Measurements from ENCODE around the gene SSR3. TPM values are rescaled to one million over a fixed set of nuclear protein-coding genes. Genes with fewer than 3 reads are reported as not detected.

SSR3 gene
- total RNA-seq, 1 experiment from 2014 or later = 177 TPM

DNA sequence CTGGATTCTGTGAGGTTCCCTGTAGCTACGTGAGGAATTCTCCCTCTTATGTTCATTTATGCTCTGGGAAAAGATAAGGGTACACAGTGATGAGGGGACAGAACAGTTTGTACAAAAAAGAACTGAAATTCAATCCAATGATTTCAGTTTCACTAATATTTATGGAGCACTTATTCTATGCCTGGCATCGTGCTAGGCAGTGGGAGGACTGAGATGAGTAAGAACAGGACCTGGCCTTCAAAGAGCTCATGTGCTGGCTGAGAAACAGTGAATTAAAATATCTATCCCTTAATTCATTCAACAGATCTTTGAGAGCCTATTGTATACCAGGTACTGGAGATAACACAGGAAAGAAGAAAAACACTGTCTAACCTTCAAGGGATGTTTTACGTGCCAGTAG, 22.2 kb downstream of the SSR3 start:
- H3K4me3 ChIP-seq (replicated peaks in 1 of 2; ENCODE audit: low read depth in 1 of 2, low read length in 2 of 2) = no peak overlapping the region
- H3K9me2 ChIP-seq (ENCODE audit: insufficient read depth) = no peaks in the 10 kb centered on the region
- DNase-seq (ENCODE audit: low read depth, low spot score) (no peak), ATAC-seq (no peak)
- no TSS peak for BruUV-seq (replicated peaks)
- H3K4me2 ChIP-seq (ENCODE audit: low read length) = no peak overlapping the region
- no peak overlapping the region for H2AFZ ChIP-seq (ENCODE audit: low read depth, low read length, poor library complexity, severe bottlenecking)
- H3K27me3 ChIP-seq (ENCODE audit: insufficient read depth, low read length) = no peaks in the 10 kb centered on the region
- peaks cover 4 to 15% of the 10 kb centered on the region in 2 experiments; a peak in 2 of 4 replicates for H3K4me1 ChIP-seq (ENCODE audit: control insufficient read depth in 1 of 2, insufficient read depth in 2 of 2, low read length in 2 of 2)
- ChIA-PET CTCF (no interaction called here), POLR2A (no interaction called here), RAD21 (ENCODE audit: low non-redundant PET in 1 of 2, low total read pairs in 2 of 2, uncharacterized antibody in 2 of 2, unreplicated experiment in 2 of 2) (no interaction called here)
- no peaks in the 10 kb centered on the region for H3K36me3 ChIP-seq (ENCODE audit: control insufficient read depth in 1 of 2, insufficient read depth in 2 of 2, low read length in 2 of 2)
- intact Hi-C loops (cut with micrococcal nuclease) = no loop called here
- no peaks in the 10 kb centered on the region for H3K9me3 ChIP-seq (ENCODE audit: control insufficient read depth in 1 of 2, insufficient read depth in 1 of 2, low read depth in 1 of 2, low read length in 2 of 2)
- no peak overlapping the region for H3K9ac ChIP-seq (ENCODE audit: low read length)
- H3K79me2 ChIP-seq (ENCODE audit: insufficient read depth, low read length) = no peaks in the 10 kb centered on the region
- no peak overlapping the region for H3K27ac ChIP-seq (ENCODE audit: low read depth, low read length)
- no peaks in the 10 kb centered on the region for H4K20me1 ChIP-seq (ENCODE audit: insufficient read depth)
- no peak for TF ChIP-seq EZH2 (IDR thresholded peaks at IDR 0.05)

DNA sequence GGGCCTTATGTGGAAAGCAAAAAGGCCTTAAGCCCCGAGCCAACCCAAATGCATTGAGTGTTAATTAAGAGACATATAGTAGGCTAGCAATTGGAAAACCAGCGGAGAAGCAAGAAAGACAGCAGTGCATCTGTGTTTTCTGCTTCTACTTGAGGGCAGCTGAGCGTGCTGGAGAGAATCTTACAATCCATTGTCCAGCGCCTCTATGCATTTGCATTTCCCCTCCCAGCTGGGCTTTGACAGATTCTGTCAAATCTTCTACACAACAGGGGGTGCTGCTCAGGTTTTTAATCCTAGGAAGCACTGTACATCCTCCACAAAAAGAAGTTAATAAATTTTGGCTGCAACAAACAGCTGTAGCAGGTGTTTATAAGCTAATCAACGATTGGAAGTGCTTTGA, 23.9 kb downstream of the SSR3 start:
- ChIA-PET RAD21 (ENCODE audit: low non-redundant PET in 1 of 2, low total read pairs in 2 of 2, uncharacterized antibody in 2 of 2, unreplicated experiment in 2 of 2) (no interaction called here), CTCF (no interaction called here), POLR2A (no interaction called here)
- Histone ChIP-seq H3K79me2 (ENCODE audit: insufficient read depth, low read length) (no peaks in the 10 kb centered on the region), H3K4me1 (ENCODE audit: control insufficient read depth in 1 of 2, insufficient read depth in 2 of 2, low read length in 2 of 2) (peaks cover 4 to 14% of the 10 kb centered on the region in 2 experiments; a peak in 2 of 4 replicates), H3K27me3 (ENCODE audit: insufficient read depth, low read length) (no peaks in the 10 kb centered on the region), H2AFZ (ENCODE audit: low read depth, low read length, poor library complexity, severe bottlenecking) (no peak overlapping the region), H3K9me3 (ENCODE audit: control insufficient read depth in 1 of 2, insufficient read depth in 1 of 2, low read depth in 1 of 2, low read length in 2 of 2) (no peaks in the 10 kb centered on the region), H3K27ac (ENCODE audit: low read depth, low read length) (no peak overlapping the region), H3K9ac (ENCODE audit: low read length) (no peak overlapping the region), H3K4me3 (replicated peaks in 1 of 2; ENCODE audit: low read depth in 1 of 2, low read length in 2 of 2) (no peak overlapping the region), H3K4me2 (ENCODE audit: low read length) (no peak overlapping the region), H3K36me3 (ENCODE audit: control insufficient read depth in 1 of 2, insufficient read depth in 2 of 2, low read length in 2 of 2) (no peaks in the 10 kb centered on the region), H4K20me1 (ENCODE audit: insufficient read depth) (no peaks in the 10 kb centered on the region), H3K9me2 (ENCODE audit: insufficient read depth) (no peaks in the 10 kb centered on the region)
- no TSS peak for BruUV-seq (replicated peaks)
- intact Hi-C loops (cut with micrococcal nuclease) = no loop called here
- ATAC-seq = no peak
- no peak for DNase-seq (ENCODE audit: low read depth, low spot score)
- TF ChIP-seq ELF1 (IDR thresholded peaks at IDR 0.05; ENCODE audit: borderline replicate concordance, low read depth) = no peak
- TF ChIP-seq TCF7L2 (IDR thresholded peaks at IDR 0.05; ENCODE audit: borderline replicate concordance, extremely low read depth, insufficient read depth, insufficient read length) = no peak
- TF ChIP-seq JUND (IDR thresholded peaks at IDR 0.05) = no peak
- TF ChIP-seq CBX3 (IDR thresholded peaks at IDR 0.05; ENCODE audit: low read depth) = no peak
- TF ChIP-seq ZFX (IDR thresholded peaks at IDR 0.05) = no peak
- no peak for TF ChIP-seq ZNF274 (IDR thresholded peaks at IDR 0.05; ENCODE audit: low read depth, low read length)
- TF ChIP-seq YY1 (IDR thresholded peaks at IDR 0.05; ENCODE audit: extremely low read depth, insufficient replicate concordance, low read depth, low read length) = no peak
- no peak for TF ChIP-seq POLR2A (IDR thresholded peaks at IDR 0.05; ENCODE audit: borderline replicate concordance, extremely low read depth, insufficient read depth, insufficient read length)
- TF ChIP-seq EZH2phosphoT487 (IDR thresholded peaks at IDR 0.05; ENCODE audit: borderline replicate concordance) = no peak
- TF ChIP-seq, protein P1, sequence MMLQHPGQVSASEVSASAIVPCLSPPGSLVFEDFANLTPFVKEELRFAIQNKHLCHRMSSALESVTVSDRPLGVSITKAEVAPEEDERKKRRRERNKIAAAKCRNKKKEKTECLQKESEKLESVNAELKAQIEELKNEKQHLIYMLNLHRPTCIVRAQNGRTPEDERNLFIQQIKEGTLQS (IDR thresholded peaks at IDR 0.05) = no peak
- TF ChIP-seq EZH2 (IDR thresholded peaks at IDR 0.05) = no peak
- TF ChIP-seq RAD21 (IDR thresholded peaks at IDR 0.05; ENCODE audit: low read depth) = no peak
- TF ChIP-seq, protein P2, sequence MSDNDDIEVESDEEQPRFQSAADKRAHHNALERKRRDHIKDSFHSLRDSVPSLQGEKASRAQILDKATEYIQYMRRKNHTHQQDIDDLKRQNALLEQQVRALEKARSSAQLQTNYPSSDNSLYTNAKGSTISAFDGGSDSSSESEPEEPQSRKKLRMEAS (IDR thresholded peaks at IDR 0.05) = no peak
- TF ChIP-seq, protein P3, sequence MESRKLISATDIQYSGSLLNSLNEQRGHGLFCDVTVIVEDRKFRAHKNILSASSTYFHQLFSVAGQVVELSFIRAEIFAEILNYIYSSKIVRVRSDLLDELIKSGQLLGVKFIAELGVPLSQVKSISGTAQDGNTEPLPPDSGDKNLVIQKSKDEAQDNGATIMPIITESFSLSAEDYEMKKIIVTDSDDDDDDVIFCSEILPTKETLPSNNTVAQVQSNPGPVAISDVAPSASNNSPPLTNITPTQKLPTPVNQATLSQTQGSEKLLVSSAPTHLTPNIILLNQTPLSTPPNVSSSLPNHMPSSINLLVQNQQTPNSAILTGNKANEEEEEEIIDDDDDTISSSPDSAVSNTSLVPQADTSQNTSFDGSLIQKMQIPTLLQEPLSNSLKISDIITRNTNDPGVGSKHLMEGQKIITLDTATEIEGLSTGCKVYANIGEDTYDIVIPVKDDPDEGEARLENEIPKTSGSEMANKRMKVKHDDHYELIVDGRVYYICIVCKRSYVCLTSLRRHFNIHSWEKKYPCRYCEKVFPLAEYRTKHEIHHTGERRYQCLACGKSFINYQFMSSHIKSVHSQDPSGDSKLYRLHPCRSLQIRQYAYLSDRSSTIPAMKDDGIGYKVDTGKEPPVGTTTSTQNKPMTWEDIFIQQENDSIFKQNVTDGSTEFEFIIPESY (IDR thresholded peaks at IDR 0.05; ENCODE audit: extremely low read depth, insufficient replicate concordance, low read length) = no peak
- TF ChIP-seq, protein P4, sequence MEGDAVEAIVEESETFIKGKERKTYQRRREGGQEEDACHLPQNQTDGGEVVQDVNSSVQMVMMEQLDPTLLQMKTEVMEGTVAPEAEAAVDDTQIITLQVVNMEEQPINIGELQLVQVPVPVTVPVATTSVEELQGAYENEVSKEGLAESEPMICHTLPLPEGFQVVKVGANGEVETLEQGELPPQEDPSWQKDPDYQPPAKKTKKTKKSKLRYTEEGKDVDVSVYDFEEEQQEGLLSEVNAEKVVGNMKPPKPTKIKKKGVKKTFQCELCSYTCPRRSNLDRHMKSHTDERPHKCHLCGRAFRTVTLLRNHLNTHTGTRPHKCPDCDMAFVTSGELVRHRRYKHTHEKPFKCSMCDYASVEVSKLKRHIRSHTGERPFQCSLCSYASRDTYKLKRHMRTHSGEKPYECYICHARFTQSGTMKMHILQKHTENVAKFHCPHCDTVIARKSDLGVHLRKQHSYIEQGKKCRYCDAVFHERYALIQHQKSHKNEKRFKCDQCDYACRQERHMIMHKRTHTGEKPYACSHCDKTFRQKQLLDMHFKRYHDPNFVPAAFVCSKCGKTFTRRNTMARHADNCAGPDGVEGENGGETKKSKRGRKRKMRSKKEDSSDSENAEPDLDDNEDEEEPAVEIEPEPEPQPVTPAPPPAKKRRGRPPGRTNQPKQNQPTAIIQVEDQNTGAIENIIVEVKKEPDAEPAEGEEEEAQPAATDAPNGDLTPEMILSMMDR (IDR thresholded peaks at IDR 0.05 in 2 of 3, conservative IDR thresholded peaks at IDR 0.05 in 1 of 3; ENCODE audit: borderline replicate concordance in 1 of 3, insufficient read depth in 1 of 3, low read depth in 2 of 3, low read length in 2 of 3) = no peak
- no peak for TF ChIP-seq SRF (IDR thresholded peaks at IDR 0.05; ENCODE audit: low read depth)
- no peak for TF ChIP-seq CEBPB (IDR thresholded peaks at IDR 0.05; ENCODE audit: low read depth)

Data from HCT116 (cell line).